RKO (cell line): ENCODE measurements around the gene FOXK2.

Experiments used
- DNase-seq: peaks from one replicate; pipeline ENCODE4 v3.0.0-alpha.2; 2016; ENCODE audit warnings: low spot score

FOXK2 gene

GRCh38 chr17:82590216-82590615, 70.7 kb downstream of the FOXK2 start:
- DNase-seq, result no peak

GRCh38 chr17:82590881-82591539, 71.5 kb downstream of the FOXK2 start:
- DNase-seq, result no peak

DNA sequence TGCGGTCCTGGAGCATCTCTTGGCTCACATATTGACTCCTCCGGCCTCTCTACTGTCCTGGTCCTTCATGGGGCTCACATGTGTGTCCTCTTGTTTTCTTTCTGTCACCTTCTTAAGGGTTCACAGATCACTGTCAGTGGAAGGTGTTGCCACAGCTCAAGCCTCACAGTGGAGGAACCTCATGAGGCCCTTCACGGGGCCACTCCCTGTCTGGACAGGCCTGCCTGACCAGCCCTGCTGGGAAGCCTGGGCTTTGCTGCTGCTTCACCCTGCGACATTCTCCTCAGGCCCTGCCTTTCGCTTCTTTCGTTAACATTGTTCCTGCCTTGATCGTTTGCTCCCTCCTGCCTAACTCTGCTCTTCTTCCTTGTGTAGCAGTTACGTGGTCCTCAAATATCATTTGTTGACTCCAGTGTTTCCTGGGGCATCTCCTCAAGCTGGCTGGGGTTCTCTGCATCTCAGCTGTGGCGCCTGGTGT, 72.8 kb downstream of the FOXK2 start:
- no peak for DNase-seq

DNA sequence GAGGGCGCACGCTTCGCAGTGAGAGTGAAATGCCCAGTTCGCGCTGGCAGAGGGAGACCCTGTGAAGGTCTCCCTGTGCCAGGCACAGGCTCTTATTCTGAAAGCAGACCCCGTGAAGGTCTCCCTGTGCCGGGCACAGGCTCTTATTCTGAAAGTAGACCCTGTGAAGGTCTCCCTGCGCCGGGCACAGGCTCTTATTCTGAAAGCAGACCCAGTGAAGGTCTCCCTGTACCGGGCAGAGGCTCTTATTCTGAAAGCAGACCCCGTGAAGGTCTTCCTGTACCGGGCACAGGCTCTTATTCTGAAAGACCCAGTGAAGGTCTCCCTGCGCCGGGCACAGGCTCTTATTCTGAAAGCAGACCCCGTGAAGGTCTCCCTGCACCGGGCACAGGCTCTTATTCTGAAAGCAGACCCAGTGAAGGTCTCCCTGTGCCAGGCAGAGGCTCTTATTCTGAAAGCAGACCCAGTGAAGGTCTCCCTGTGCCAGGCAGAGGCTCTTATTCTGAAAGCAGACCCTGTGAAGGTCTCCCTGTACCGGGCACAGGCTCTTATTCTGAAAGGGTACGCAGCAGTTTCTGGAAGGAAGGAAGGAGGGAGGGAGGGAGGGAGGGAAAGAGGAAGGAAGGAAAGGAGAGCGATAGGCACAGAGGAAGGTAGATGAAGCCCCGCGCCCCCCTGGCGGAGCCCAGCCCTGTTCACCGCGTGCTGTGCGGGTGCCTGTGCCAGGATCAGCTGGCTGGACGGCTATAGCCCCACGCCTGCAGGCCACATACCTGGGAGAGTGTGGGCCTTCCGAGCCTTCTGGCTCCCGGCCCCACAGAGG, 73.4 kb downstream of the FOXK2 start:
- DNase-seq, result peak; percentile 88

DNA sequence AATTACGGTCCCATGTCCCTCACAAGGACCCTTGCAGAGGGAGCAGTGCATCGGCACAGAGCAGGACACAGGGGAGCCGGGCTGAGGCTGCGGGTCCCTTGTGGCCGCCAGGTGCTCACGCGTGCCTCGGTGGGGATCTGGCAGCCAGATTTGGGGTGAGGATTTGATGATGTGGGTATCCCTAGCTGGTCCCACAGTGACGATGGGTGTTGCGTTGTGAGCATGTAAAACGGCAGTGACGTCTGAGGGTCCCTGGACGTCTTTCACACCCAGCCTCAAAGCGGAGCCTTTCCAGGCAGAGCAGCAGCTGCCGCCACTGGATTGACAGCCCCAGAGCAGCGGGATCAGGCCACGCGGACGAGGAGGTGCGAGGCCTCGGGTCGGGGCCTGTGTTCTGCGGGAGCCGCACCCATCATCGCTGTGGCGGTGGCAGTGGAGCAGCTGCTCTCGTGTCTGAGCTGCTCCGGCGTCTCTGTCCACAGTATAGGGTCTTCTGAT, 74.1 kb downstream of the FOXK2 start:
- DNase-seq, result no peak

DNA sequence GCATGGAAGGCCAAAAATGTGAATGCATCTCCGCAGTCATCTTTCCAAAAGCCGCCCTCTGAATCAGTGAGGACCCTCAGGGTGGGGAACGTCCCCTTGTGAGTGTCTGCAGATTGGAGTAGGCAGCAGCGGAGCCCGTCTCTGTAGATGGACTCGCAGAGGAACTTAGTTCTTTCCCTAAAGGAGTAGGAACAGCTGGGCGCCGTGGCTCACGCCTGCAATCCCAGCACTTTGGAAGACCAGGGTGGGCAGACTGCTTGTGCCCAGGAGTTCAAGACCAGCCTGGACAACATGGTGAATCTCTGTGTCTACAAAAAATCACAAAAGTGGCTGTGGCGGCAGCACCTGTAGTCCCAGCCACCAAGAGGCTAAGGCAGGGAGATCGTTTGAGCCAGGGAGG, 75.0 kb downstream of the FOXK2 start:
- no peak for DNase-seq

DNA sequence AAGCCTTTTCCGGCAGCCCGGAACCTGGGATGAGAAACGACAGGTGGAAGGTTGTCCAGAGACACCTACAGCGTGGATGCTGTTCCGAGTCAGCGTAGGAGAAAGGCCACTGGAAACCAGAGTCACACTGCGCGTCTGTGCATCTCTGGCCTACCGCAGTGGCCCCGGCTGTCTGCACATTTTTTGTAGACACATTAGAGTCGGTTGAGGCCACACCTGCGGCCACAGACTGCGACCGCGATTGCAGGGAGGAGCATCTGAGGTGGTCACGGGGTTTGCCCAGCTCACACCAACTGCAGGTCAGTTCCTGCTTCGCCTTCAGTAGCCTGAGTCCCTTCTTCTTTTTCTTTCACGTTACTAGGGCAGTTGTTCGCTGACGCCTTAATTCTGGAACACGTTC, 76.4 kb downstream of the FOXK2 start:
- DNase-seq, result no peak

- no peak for DNase-seq
Measured at GRCh38 chr17:82596296-82596695, 76.8 kb downstream of the FOXK2 start.

DNA sequence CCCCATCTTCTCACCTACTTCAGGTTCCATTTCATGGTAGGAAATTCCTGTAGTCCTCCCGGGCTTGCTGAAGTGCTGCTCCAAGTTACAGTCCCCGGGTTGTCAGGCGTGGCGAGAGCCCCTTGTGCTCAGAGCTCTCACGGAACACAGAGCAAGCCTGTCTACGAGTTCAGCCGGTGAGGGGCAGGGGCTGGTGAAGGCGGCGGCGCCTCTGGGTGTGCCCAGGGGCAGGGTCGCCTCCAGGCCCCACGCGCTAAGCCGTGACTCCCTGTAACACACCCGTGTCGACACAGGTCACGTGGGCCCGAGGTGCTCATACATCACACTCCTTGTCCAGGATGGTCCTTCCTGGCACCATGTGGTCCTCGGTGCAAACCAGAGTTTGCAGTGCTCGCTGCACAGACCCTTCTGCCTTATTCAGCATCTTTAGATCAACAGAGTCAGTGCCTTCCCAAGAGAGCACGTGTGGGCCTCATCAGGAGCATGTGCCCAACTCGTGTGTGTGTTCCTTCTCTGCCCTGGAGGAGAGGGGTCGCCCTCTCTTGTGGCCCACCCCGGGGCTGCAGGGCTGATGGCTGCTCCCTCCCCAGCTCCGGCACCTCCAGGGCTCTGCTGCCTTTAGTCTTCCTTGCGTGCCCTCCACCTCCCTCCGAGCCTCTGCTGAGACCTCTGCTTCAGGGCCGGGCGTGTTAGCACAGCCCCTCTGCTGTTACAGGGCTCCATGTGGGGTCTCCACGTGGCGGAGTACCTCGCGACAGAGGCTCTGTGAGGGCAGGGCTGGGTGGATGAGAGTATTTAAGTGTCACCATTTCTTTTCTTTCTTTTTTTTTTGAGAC, 77.5 kb downstream of the FOXK2 start:
- DNase-seq, result no peak

DNA sequence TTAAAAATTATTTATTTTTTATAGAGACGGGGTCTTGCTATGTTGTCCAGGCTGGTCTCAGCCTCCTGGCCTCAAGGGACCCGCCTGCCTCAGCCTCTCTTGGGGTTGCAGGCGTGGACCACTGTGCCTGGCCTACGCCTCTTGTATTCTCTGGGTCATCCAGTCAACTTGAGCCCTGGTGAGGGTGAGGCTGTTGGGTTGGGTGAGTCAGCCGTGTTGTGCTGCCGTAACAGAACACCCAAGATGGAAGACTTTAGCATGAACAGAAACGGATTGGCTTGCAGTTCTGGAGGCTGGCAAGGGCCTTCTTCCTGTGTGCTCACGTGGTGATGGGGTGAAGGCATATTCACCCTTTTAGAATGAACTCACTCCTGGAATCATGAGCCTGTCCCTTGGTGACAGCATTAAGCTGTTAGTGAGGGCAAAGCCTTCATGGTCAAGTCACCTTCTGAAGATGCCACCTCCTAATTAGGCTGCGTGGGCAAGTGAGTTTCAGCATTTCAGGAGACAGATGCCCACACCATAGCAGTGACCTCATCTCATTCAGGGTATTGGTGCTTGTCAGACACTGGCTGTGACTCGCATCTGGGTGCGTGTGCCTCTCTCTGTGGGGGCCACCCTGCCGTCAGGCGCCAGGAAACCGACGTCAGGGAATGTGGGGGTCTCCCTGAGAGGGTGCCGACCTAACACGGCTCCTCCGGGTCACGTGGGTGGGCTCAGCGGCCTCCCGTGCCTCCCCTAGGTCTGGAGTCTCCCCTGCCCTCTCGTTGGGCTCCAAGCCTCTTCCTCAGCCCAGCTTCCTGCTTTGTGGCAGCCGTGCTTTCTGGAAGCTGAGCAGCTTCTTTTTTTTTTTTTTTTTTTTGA, 79.0 kb downstream of the FOXK2 start:
- DNase-seq, result peak; percentile 15

GRCh38 chr17:82599674-82600661, 80.4 kb downstream of the FOXK2 start:
- no peak for DNase-seq

GRCh38 chr17:82600731-82601446, 81.4 kb downstream of the FOXK2 start:
- no peak for DNase-seq

GRCh38 chr17:82601447-82602000, 82.0 kb downstream of the FOXK2 start:
- no peak for DNase-seq

- DNase-seq, result no peak
Measured at GRCh38 chr17:82602487-82602886, 83.0 kb downstream of the FOXK2 start.

- no peak for DNase-seq
Measured at GRCh38 chr17:82602986-82603710, 83.6 kb downstream of the FOXK2 start.

- no peak for DNase-seq
Measured at GRCh38 chr17:82603981-82604448, 84.5 kb downstream of the FOXK2 start.

DNA sequence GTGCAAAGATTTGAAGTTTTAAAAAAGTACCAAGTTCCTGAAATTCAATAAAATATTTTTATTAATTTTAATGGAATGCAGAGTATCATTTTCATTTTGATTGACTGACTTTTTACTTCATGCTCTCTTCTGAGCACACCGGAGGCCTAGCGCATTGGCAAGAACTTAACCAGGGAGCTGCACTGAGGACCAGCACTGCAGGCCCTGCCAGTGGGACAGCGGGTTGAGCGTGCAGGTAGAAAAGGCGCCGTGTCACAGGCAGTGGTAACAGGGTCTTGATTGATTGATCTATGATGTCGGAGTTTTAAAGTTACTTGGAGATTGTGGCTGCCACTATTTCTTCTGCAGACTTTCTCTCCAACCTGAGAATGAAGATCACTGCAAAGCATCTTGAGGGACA, 85.0 kb downstream of the FOXK2 start:
- DNase-seq, result no peak

DNA sequence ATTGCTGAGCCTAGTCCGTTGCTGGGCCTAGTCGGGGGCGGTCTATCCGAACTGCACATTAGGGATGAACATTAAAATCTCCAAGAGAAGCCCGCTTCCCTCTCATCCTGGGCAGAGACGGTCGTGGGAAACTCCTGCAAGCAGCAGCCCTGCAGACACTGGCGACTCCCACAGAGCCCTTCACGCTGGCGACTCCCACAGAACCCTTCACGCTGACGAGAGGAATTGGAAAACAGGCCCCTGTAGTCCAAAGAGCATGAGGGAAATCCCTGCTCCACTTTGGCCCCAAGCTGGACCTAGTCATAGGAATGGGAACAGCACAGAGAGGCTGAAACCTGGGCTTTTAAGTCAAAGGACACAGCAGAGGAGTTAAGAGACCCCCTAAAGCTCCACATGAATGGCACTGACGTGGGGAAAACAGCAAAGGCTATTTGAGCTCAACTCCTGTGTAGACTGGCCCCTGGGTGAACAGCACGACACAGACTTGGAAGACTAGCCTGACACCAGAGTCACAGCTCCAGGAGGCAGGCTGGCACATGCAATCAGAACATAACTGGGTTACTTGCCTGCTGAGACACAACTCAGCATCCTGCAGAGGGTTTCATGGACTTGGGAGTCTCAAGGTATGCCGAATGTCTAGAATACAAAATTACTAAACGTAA, 86.5 kb downstream of the FOXK2 start:
- no peak for DNase-seq
